ENCODE results near the gene FAM3C.

DNA sequence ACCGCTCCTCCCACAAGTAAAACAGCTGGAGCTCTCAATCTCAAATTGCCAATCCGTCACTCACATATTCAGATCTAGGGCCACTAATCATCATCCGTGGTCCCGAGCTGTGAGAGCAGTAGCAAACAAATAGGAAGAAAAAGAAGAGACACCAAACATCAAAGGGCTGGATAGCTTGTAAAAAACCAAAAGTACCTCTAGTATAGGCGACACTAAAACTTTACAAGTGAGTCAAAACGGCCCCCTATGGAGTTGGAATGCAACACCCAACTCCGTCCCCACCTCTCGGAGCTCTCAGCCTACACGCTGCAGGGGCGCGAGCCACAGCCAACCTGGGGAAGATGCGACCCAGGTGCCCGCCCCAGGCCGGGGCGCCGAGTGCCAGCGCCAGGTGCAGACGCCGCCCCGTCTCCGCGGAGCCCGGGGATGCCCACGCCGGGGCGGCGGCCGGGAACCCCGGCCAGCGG, 581 bp downstream of the FAM3C start:
- TF ChIP-seq POLR2A (IDR thresholded peaks at IDR 0.05; ENCODE audit: low read depth, low read length) (peak; percentile 81), POLR2AphosphoS5 (IDR thresholded peaks at IDR 0.05; ENCODE audit: low read depth, low read length) (peak; percentile 85)

Measured in GM12891 (cell line).